Activated T-cell treated with anti-CD3 and anti-CD28 coated beads, Interleukin-2, amount 50 U/mL, for 24 hours (primary cell): ENCODE results near the gene ZNF423.
"Not testable (repeated sequence)": the region's sequence is repeated elsewhere in the genome, so short reads cannot be mapped to it uniquely, and the experiment has no call there.

ENCODE experiments used
- DNase-seq: peaks from one replicate; pipeline ENCODE4 v3.0.0-alpha.2; 2020
- H3K27ac Mint-ChIP-seq: 2 replicates; pipeline ENCODE4 v1.8.0; 2020; ENCODE audit warnings: mild to moderate bottlenecking, mixed read lengths
- H3K27me3 Mint-ChIP-seq: 2 replicates; pipeline ENCODE4 v1.8.0; 2020; ENCODE audit warnings: mixed read lengths
- H3K36me3 Mint-ChIP-seq: 2 replicates; pipeline ENCODE4 v1.8.0; 2020; ENCODE audit warnings: low read depth, mixed read lengths
- H3K4me1 Mint-ChIP-seq: 2 replicates; pipeline ENCODE4 v1.8.0; 2020; ENCODE audit warnings: low read depth, mixed read lengths
- H3K4me3 Mint-ChIP-seq: 2 replicates; pipeline ENCODE4 v1.8.0; 2020; ENCODE audit warnings: mild to moderate bottlenecking, moderate library complexity, mixed read lengths
- H3K9me3 Mint-ChIP-seq: 2 replicates; pipeline ENCODE4 v1.8.0; 2020; ENCODE audit warnings: mixed read lengths

Gene ZNF423

DNA sequence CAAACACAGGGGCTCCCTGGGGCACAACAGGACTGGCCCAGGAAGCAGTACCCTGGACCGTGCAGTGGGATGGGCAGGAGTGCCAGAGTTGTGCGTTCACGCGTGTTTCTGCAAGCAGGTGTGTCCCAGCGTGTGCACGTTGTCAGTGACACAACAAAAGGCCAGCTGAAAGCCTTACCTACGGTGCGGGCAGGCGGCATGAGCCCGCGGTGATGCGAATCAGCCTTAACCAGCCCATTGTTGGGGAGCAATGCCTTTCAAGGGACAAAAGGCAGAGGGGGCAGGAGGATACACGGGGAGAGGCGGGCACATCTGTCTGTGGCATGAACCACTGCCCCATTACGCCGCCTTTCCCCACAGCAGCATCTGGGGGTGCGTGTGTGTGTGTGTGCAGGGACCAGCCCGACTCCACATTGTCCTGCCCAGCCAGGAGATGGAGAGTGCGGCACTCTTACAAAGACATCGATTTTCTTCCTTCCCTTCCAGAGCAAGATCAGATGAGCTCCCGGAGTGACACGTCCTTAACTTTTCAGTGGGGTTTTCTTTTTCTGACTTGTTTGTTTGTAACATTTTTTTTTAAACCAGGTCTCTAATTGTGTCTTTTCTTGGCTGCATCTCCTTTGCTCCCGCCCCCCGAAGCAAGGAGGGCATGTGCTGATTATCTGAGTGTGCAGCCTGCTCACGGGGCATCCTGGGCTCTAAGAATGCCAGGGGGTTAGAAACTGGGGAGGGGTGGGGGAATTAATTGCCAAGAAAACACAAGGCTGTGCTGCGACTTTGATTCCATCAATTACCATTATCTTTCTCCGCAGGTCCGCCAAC lies 158.1 kb downstream of the ZNF423 start:
- Mint-ChIP-seq H3K4me1 (no peaks in the 10 kb centered on the region), H3K4me3 (no peak overlapping the region), H3K27me3 (peaks cover 20% of the 10 kb centered on the region), H3K27ac (no peak overlapping the region), H3K36me3 (no peaks in the 10 kb centered on the region), H3K9me3 (no peaks in the 10 kb centered on the region)
- DNase-seq: no peak

DNA sequence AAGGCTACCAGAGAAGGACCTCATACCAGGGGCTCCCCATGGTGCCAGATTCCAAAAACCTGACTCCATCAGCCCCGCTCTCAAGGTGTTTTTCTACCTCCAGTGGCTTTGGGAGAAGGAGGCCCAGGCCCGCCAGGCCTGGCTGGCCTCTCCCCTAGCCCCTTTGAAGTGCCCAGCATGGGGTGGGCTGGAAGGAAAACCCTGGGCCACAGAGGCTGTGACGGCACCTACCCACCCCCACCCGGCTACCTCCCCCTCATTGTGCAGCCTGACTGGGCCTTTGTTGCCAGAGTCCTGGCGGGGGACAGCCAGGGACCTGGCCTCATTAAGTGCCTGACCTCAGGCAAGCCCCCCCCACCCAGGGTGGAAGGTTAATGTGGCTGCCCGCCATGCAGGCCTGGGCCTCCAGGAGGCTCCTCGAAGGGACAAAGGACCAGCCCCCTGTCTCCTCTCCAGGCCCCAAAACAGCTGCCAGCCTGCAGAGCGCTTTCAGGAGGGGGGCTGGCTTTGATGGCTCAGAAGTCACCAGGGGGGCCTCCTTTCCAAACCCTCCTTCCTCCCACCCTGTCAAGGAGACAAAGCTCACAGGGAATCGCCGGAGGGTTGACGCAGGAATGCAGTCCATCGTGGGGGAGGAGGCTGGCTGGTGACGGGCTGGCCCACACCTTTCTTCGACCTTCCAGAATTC lies 159.4 kb downstream of the ZNF423 start:
- Mint-ChIP-seq H3K36me3 (no peaks in the 10 kb centered on the region), H3K4me1 (no peaks in the 10 kb centered on the region), H3K9me3 (no peaks in the 10 kb centered on the region), H3K4me3 (no peak overlapping the region), H3K27ac (no peak overlapping the region), H3K27me3 (peaks cover 20% of the 10 kb centered on the region)
- DNase-seq: no peak

DNA sequence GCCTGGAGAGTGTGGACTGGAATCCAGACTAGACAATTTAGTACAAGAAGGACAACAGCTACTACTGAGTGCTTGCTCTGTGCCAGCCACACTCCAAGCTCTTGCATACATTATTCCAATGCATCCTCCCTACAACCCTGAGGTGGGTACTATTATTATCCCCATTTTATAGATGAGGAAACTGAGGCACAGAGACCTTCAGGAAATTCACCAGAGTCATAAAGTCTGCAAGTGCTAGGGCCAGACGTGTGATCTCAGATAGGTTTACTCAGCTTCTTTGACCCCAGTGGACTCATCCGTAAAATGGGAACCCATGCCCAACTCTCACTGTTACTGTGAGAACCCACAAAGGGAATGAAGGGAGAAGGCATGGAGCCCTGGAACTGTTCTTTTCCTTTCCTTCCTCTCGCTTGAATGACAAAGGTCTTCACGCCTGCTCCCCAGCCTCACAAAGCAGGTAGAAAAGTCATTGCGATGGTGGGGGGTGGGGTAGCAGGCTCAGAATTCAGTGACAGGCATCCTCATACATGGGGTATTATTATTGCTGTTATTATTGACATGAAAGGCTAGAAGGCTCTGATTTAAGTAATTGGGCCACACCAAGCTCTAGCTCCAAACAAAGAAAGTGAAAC lies 160.0 kb downstream of the ZNF423 start:
- H3K27ac Mint-ChIP-seq: no peak overlapping the region
- H3K4me3 Mint-ChIP-seq: no peak overlapping the region
- DNase-seq: no peak
- H3K27me3 Mint-ChIP-seq: peaks cover 20% of the 10 kb centered on the region
- no peaks in the 10 kb centered on the region for H3K9me3 Mint-ChIP-seq
- H3K36me3 Mint-ChIP-seq: no peaks in the 10 kb centered on the region
- no peaks in the 10 kb centered on the region for H3K4me1 Mint-ChIP-seq

DNA sequence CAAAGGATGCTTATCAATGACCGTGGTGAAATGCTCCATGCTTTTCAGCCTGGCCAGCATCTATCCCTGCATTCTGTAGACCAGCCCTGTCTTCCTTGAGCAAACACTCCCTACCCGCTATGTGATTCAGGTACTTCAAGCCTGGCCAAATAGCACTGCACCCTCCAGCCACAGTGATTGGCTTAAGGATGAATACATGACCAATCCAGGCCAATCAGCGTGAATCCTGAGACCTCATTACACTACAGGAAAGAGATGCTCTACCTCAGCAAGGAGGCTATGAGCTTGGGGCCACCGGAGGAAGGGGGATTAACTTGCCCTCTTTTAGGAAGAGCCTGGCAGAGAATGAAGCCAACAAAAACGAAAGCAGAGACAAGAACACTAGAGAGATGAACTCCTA lies 162.5 kb downstream of the ZNF423 start:
- Mint-ChIP-seq H3K9me3 (no peaks in the 10 kb centered on the region), H3K27ac (no peak overlapping the region), H3K4me3 (no peak overlapping the region), H3K27me3 (peaks cover 19% of the 10 kb centered on the region), H3K36me3 (no peaks in the 10 kb centered on the region), H3K4me1 (no peaks in the 10 kb centered on the region)
- no peak for DNase-seq

DNA sequence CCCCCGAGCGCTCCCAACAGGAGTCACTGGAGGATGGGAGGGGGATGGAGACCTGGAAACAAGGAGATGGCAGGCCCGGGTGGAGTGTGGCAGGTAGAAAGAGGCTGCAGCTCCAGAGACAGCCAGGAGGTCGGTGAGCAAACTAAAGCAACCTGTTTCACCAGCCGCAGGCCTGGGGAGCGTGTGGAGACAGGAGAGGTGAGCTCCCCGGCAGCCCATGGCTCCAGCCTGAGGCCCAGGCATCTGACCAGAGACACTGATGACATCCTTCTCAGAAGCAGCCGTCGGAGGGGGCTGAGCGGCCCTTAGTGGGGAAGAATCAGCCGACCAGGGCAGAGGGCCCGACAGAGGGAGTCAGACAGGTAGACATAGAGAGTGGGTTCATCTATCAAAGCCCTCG lies 165.1 kb downstream of the ZNF423 start:
- no peaks in the 10 kb centered on the region for H3K36me3 Mint-ChIP-seq
- peaks cover 29% of the 10 kb centered on the region for H3K27me3 Mint-ChIP-seq
- no peak overlapping the region for H3K27ac Mint-ChIP-seq
- DNase-seq: no peak
- H3K9me3 Mint-ChIP-seq: no peaks in the 10 kb centered on the region
- H3K4me1 Mint-ChIP-seq: no peaks in the 10 kb centered on the region
- H3K4me3 Mint-ChIP-seq: no peak overlapping the region

DNA sequence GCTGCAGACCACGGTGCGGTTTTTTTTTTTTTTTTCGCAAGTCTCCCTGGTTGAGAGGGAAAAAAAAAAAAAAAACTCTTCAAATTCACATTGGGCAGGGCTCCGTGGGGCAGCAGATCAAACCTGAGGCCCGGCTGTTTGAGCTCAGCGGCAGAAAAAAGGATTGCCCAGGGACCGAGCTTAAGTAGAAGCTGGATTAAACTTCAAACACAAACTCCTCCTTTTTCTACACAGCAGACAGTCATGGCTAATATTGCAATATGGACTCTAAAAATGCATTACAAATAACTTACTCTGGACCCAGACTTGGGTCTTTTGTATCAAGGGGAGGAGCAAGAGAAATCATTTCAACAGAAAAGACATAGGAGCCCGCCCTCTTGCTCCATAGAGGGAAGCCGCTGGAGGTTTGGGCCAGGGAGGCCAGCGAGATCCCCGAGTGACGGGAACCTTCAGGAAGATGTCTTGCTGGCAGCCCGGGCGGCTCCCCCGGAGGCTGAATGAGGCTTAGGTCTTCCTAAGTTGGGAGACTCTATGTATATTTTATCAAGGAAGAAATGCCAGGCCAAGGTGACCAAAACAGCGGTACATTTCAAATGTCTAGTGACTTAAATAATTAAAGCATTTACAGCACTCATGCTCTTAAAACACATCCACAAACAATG lies 167.7 kb downstream of the ZNF423 start:
- Mint-ChIP-seq H3K9me3 (no peaks in the 10 kb centered on the region), H3K27ac (no peak overlapping the region), H3K4me1 (no peaks in the 10 kb centered on the region)

DNA sequence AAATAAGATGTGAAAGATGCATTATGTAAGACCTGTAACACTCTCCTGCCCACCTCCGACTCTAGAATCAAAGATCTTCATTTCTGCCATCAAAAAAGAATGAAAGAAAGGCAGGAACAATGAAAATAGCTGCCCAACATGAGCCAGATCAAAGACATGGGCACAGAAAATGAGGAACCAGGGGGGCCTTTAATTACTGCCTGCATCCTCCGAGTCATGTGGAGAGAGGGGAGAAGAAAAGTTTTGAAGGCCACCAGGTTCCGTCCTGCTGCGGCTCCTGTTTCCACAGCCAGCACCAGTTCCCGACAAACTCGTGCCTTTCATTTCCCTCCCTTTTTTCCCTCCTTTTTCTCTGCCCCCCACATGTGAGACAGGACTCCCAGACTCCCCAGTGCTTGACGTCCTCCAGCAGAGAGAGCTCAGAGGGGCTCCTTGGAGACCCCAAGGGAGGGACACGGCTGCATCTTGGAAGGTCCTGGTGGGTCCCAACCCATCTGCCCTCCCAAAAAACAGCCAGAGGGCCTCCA lies 168.4 kb downstream of the ZNF423 start:
- no peak overlapping the region for H3K27ac Mint-ChIP-seq
- no peak for DNase-seq
- H3K36me3 Mint-ChIP-seq: no peaks in the 10 kb centered on the region
- H3K4me1 Mint-ChIP-seq: no peaks in the 10 kb centered on the region
- no peaks in the 10 kb centered on the region for H3K9me3 Mint-ChIP-seq
- peaks cover 33% of the 10 kb centered on the region for H3K27me3 Mint-ChIP-seq
- H3K4me3 Mint-ChIP-seq: no peak overlapping the region

More for the DNA sequence above, 167.7 kb downstream of the ZNF423 start:
- DNase-seq: no peak
- Mint-ChIP-seq H3K36me3 (no peaks in the 10 kb centered on the region), H3K4me3 (no peak overlapping the region), H3K27me3 (peaks cover 33% of the 10 kb centered on the region)

DNA sequence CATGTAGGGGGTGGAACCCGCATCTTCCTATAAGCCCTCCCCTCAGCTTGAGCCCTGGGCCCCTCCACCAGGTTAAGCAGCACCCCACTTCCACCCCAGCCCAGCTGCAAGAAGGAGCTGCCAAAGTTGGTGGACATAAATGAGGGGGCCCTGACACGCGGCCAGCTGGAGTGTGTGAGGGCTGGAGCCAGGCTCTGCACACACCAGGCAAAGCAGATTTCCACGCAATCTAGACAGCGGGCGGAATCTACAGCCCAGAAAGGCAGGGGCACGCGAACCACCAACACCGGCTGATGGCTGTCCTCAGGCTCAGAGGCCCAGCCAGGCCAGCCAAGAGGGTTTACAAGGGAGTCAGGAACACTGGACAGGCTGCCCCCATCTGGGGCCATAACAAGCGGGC lies 171.2 kb downstream of the ZNF423 start:
- Mint-ChIP-seq H3K9me3 (no peaks in the 10 kb centered on the region), H3K27ac (no peak overlapping the region), H3K36me3 (no peaks in the 10 kb centered on the region), H3K27me3 (peaks cover 33% of the 10 kb centered on the region), H3K4me3 (no peak overlapping the region), H3K4me1 (no peaks in the 10 kb centered on the region)
- DNase-seq: no peak

DNA sequence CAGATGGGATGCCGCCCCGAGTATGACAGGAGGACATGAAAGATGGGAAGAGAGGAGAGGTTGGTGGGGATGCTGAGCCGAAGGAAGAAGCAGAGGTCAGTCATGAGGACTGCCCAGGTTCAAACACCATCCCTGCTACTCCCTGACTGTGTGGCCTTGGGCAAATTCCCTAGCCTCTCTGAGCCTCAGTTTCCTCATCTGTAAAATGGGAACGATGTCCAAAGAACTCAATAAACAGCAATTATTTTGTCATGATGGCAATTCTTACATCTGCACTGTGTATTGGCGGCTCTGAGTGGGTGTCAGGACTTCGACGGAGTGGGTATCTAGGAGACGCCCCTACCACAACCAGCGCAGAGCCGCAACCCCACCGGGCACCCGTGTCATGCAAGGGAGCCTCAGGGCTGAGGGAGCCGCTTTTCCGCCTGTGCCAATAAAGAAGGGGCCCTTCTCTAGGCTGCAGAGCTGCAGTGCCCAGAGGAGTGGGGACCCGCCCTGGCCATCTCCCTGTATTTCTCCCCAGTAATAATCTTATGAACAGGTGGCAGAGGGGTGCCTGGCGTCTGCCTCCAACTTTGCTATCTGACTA lies 173.2 kb downstream of the ZNF423 start:
- Mint-ChIP-seq H3K27me3 (peaks cover 18% of the 10 kb centered on the region), H3K4me1 (no peaks in the 10 kb centered on the region), H3K4me3 (no peak overlapping the region), H3K9me3 (no peaks in the 10 kb centered on the region), H3K27ac (no peak overlapping the region), H3K36me3 (no peaks in the 10 kb centered on the region)
- no peak for DNase-seq

DNA sequence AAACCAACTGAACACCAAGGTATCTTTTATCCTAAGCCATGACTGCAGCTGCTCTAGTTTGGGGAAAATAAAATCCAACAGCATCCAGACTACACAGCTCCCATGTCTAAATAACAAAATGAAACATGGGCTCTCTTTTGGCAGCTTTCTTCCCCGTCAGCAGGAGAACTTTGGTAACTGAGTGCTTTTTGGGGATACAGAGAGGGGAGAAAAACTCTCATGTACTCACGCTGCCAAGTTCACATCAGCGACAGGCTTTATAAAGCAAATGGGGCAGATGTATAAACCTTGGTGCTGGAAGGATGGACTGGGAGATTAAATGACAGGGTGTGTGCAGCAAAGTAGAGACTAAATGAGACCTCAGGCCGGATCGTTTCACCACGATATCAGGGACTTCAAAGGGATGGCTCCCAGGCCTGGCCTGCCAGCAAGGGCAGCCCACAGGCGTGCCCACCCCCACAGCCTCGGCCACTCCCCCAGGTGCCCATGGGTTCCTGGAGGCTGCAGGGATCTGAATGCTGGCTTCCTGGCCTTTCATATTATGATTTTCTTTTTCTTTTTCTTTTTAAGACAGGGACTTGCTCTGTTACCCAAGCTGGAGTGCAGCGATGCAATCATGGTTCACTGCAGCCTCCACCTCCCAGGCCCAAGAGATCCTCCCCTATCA lies 174.6 kb downstream of the ZNF423 start:
- H3K27me3 Mint-ChIP-seq: peaks cover 5% of the 10 kb centered on the region
- H3K9me3 Mint-ChIP-seq: no peaks in the 10 kb centered on the region
- DNase-seq: no peak
- H3K4me1 Mint-ChIP-seq: no peaks in the 10 kb centered on the region
- H3K36me3 Mint-ChIP-seq: no peaks in the 10 kb centered on the region
- H3K4me3 Mint-ChIP-seq: no peak overlapping the region
- H3K27ac Mint-ChIP-seq: no peak overlapping the region

DNA sequence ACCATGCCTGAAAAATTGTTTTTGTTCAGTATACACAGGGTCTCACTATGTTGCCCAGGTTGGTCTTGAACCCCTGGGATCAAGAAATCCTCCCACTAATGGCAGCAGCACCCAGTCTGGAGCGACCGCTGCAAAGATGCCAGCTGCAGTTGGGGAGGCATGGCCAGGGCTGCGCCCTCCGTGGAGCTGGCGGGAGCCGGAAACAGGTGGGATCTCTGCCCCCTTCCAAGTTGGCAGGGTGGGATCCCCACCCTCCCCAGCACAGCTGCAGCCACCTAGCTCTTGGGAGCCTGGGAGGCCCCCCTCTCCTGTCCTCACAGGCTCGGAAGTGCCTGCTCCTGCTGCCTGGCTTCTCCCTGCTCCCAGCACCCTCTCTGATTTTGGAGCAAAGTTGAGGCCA lies 176.8 kb downstream of the ZNF423 start:
- Mint-ChIP-seq H3K9me3 (no peaks in the 10 kb centered on the region), H3K4me3 (no peak overlapping the region), H3K27ac (no peak overlapping the region), H3K27me3 (no peaks in the 10 kb centered on the region), H3K36me3 (no peaks in the 10 kb centered on the region), H3K4me1 (no peaks in the 10 kb centered on the region)
- no peak for DNase-seq

DNA sequence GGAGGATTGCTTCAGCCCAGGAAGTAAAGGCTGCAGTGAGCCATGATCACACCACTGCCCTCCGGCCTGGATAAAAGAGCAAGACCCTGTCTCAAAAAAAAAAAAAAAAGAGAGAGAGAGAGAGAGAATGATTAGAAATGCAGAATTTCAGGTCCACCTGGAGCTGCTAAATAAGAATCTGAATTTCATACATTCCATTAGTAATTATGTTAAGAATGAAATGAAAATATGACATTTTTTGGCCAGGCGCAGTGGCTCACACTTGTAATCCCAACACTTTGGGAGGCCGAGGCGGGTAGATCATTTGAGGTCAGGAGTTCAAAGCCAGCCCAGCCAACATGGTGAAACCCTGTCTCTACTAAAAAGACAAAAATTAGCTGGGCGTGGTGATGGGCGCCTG lies 178.3 kb downstream of the ZNF423 start:
- H3K4me3 Mint-ChIP-seq, H3K4me1 Mint-ChIP-seq, H3K36me3 Mint-ChIP-seq, H3K27ac Mint-ChIP-seq, H3K27me3 Mint-ChIP-seq, DNase-seq, H3K9me3 Mint-ChIP-seq: not testable (repeated sequence)

DNA sequence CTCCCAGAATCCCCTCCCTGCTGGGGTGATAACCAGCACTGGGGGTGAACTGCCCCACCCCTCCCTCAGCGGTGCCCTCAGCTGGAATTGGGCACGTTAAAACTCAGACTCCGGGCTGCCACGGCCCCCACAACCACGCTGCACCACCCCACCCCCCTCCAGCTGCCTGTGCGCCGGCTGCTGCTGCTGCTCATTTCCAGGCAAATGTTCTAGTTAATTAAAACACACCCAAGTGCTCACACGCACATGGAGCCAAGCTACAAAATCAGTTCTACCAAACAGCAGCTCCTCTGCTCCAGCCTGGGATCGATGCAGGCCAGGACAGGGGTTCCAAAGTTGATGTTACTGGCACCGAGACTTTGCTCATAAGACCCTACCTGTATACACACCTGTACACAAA lies 180.5 kb downstream of the ZNF423 start:
- H3K4me1 Mint-ChIP-seq: no peaks in the 10 kb centered on the region
- no peak overlapping the region for H3K27ac Mint-ChIP-seq
- H3K4me3 Mint-ChIP-seq: no peak overlapping the region
- H3K27me3 Mint-ChIP-seq: no peaks in the 10 kb centered on the region
- DNase-seq: no peak
- H3K9me3 Mint-ChIP-seq: no peaks in the 10 kb centered on the region
- no peaks in the 10 kb centered on the region for H3K36me3 Mint-ChIP-seq

DNA sequence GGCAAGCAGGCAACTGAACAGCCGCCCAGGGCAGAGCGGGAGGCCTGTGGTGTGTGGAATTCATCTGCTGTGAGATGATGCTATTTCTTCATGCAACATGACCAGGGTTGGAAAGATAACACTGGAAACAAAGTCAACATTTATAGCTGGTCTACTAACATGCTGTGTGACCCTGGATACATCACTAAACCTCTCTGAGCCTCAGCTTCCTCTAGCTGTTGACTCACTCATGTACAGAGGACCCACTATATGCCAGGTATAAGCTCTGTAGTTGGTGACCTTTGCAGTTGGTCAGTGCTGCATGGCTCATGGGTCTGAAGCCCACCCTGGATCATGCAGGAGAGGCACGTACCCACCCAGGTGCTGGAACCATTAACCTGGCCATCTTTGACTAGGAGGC lies 180.9 kb downstream of the ZNF423 start:
- H3K27ac Mint-ChIP-seq: no peak overlapping the region

More for the DNA sequence above, 180.9 kb downstream of the ZNF423 start:
- no peak for DNase-seq
- Mint-ChIP-seq H3K27me3 (no peaks in the 10 kb centered on the region), H3K36me3 (no peaks in the 10 kb centered on the region), H3K4me1 (no peaks in the 10 kb centered on the region), H3K9me3 (no peaks in the 10 kb centered on the region), H3K4me3 (no peak overlapping the region)
